ENCODE measurements around the gene CYP39A1.

- TF ChIP-seq, protein P1, sequence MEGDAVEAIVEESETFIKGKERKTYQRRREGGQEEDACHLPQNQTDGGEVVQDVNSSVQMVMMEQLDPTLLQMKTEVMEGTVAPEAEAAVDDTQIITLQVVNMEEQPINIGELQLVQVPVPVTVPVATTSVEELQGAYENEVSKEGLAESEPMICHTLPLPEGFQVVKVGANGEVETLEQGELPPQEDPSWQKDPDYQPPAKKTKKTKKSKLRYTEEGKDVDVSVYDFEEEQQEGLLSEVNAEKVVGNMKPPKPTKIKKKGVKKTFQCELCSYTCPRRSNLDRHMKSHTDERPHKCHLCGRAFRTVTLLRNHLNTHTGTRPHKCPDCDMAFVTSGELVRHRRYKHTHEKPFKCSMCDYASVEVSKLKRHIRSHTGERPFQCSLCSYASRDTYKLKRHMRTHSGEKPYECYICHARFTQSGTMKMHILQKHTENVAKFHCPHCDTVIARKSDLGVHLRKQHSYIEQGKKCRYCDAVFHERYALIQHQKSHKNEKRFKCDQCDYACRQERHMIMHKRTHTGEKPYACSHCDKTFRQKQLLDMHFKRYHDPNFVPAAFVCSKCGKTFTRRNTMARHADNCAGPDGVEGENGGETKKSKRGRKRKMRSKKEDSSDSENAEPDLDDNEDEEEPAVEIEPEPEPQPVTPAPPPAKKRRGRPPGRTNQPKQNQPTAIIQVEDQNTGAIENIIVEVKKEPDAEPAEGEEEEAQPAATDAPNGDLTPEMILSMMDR (conservative IDR thresholded peaks at IDR 0.05; ENCODE audit: low read depth, low read length): no peak
- no peak for TF ChIP-seq EZH2 (IDR thresholded peaks at IDR 0.05; ENCODE audit: borderline replicate concordance, low read depth, low read length, poor library complexity, severe bottlenecking)
These were observed 14.7 kb downstream of the CYP39A1 start for GRCh38 chr6:46637933-46638332.
